Measurements from ENCODE around the gene SAMD11. TPM values are rescaled to one million over a fixed set of nuclear protein-coding genes. Genes with fewer than 3 reads are reported as not detected.
A peak's percentile ranks its signal among the peaks of the same experiment; 100 is the strongest.

SAMD11 gene
- total RNA-seq, 1 experiment from 2014 or later = 0.54 TPM

DNA sequence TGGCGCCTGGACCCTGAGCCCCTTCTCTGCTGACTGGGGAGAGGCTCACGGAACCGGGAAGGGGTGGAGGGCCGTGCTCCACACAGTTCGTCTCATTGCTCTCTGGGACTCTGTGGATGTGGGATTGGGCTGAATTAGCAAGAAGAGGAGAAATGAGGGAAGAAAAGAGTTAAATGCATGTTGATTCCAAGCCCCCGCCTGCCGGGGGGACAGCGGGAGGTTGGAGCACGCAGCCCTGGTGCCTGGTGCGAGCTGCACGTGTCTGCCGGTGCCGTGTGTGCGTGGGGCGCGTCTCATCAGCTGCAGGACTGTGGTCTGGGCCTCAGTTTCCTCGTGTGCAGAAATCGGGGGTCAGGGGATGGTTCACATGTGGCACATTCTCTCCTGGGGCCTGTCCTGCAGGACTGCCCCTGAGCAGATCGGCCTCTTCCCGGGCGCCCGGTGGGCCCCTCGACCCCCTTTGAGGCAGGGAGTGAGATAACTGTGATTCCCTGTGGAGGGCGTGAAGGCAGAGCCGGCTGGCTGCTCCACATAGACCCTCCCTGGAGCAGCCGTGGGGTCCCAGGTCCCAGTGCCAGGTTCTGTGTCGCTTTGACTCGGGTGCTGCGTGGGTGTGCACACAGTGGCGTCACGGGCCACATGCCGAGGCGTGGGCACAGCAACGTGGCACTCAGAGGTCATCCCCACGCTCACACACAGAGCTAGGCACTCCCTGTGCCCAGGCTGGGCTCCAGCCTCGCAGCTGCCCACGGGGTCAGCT is 11.4 kb downstream of the SAMD11 start:
- intact Hi-C loops (cut with micrococcal nuclease; ENCODE audit: unreplicated experiment) = no loop called here
- CTCF ChIA-PET = no interaction called here
- H3K27me3 Mint-ChIP-seq (ENCODE audit: unreplicated experiment) = peaks cover 34% of the 10 kb centered on the region
- H3K36me3 Mint-ChIP-seq (ENCODE audit: insufficient read depth, unreplicated experiment) = peaks cover 6% of the 10 kb centered on the region
- H3K4me3 Mint-ChIP-seq (ENCODE audit: low read depth, unreplicated experiment) = peak overlapping the region; percentile 32
- BruUV-seq (replicated peaks) = no TSS peak
- H3K9me3 Mint-ChIP-seq (ENCODE audit: low read depth, unreplicated experiment) = no peaks in the 10 kb centered on the region
- H3K4me1 Mint-ChIP-seq (ENCODE audit: low read depth, unreplicated experiment) = peaks cover 29% of the 10 kb centered on the region
- no peak overlapping the region for H3K27ac Mint-ChIP-seq (ENCODE audit: unreplicated experiment)
- no peak for DNase-seq
- TF ChIP-seq, protein P1, sequence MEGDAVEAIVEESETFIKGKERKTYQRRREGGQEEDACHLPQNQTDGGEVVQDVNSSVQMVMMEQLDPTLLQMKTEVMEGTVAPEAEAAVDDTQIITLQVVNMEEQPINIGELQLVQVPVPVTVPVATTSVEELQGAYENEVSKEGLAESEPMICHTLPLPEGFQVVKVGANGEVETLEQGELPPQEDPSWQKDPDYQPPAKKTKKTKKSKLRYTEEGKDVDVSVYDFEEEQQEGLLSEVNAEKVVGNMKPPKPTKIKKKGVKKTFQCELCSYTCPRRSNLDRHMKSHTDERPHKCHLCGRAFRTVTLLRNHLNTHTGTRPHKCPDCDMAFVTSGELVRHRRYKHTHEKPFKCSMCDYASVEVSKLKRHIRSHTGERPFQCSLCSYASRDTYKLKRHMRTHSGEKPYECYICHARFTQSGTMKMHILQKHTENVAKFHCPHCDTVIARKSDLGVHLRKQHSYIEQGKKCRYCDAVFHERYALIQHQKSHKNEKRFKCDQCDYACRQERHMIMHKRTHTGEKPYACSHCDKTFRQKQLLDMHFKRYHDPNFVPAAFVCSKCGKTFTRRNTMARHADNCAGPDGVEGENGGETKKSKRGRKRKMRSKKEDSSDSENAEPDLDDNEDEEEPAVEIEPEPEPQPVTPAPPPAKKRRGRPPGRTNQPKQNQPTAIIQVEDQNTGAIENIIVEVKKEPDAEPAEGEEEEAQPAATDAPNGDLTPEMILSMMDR (IDR thresholded peaks at IDR 0.05; ENCODE audit: unreplicated experiment) = no peak

DNA sequence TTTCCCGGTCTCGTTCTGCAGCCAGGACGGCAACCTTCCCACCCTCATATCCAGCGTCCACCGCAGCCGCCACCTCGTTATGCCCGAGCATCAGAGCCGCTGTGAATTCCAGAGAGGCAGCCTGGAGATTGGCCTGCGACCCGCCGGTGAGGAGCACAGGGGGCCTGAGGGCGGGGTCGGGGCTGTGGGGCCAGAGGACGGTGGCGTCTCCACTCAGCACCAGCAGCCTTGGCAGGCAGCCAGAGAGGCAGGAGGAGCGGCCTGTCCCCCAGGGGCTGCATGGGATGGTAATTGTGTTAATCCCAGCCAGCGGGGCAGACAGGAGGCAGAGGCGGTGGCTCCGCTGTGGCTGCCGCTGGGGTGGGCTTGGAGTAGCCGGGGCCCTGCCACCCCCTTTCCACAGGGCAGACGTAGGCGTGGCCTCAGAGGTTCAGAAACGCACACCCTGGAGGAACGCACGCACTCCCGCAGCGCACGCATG is 12.1 kb downstream of the SAMD11 start:
- intact Hi-C loops (cut with micrococcal nuclease; ENCODE audit: unreplicated experiment) = no loop called here
- no peaks in the 10 kb centered on the region for H3K9me3 Mint-ChIP-seq (ENCODE audit: low read depth, unreplicated experiment)
- H3K4me3 Mint-ChIP-seq (ENCODE audit: low read depth, unreplicated experiment) = no peak overlapping the region
- TF ChIP-seq, protein P1 (IDR thresholded peaks at IDR 0.05; ENCODE audit: unreplicated experiment) = no peak
- H3K27ac Mint-ChIP-seq (ENCODE audit: unreplicated experiment) = no peak overlapping the region
- H3K4me1 Mint-ChIP-seq (ENCODE audit: low read depth, unreplicated experiment) = peaks cover 29% of the 10 kb centered on the region
- BruUV-seq (replicated peaks) = no TSS peak
- no peak for DNase-seq
- CTCF ChIA-PET = no interaction called here
- H3K27me3 Mint-ChIP-seq (ENCODE audit: unreplicated experiment) = peaks cover 33% of the 10 kb centered on the region
- H3K36me3 Mint-ChIP-seq (ENCODE audit: insufficient read depth, unreplicated experiment) = peaks cover 6% of the 10 kb centered on the region

DNA sequence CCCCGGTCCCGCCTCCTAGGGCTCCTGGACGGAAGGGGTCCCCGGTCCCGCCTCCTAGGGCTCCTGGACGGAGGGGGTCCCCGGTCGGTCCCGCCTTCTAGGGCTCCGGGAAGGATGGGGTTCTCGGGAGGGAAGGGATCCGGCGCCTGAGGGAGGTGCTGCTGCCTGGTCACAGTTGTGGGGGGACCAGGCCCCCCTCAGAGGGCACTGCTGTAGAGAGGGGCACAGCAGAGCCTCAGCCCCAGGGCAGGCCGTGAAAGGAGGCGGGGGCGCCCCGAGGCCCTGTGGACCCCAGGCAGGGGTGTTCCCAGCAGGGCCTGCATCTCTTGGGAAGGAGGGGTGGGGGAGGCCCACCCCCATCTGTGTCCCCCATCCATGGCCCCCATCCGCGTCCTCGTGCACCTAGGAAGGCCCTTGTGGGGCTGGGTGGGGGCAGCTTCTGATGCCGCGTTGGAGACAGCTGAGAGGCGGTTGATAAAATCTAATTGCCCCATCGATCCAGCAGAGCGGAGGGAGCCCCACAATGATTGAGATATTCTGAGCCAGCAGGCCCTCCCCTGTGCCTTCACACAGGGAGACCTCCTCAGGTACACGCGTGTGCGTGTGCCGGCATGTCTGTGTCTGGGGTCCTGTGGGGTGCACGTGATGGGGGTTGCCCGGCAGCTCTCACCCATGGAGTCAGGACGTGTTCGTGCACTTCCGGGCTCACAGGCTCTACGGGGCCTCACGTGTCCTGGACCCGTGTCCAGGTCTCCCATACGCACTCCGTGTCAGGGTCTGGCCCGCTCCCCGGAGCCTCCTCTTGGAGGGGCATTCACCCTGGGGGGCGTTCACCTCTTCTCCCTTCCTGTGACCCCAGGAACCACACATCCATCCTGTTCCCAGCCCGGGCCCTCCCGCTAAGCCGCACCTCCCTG is 12.9 kb downstream of the SAMD11 start:
- CTCF ChIA-PET = no interaction called here
- intact Hi-C loops (cut with micrococcal nuclease; ENCODE audit: unreplicated experiment) = no loop called here

DNA sequence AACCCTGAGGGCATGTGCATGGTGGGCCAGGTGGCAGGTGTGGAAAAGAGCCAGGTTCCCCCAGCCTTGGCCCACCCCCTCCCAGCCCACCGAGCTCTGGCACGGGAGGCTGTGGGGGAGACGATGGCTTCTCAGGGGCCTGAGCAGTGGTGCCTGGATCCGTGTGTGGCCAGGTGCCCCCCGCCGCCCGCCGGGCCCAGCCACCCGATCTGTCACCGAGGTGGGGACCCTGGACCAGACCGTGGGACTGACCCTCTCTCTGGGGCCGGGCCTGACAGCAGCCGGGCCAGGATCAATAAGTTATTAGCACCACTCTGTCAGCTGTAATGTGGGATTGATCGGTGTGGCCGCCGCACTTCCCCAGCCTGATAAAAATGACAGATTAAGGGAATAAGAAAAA is 13.8 kb downstream of the SAMD11 start:
- CTCF ChIA-PET = interaction anchor here (0.6 to 1.1 kb wide), 4 partner anchors 9 to 381 kb away, joined by 3 to 13 read pairs (median 5); no protein-coding TSS in a partner anchor
- H3K27ac Mint-ChIP-seq (ENCODE audit: unreplicated experiment) = no peak overlapping the region
- no peak overlapping the region for H3K4me3 Mint-ChIP-seq (ENCODE audit: low read depth, unreplicated experiment)
- no peaks in the 10 kb centered on the region for H3K9me3 Mint-ChIP-seq (ENCODE audit: low read depth, unreplicated experiment)
- DNase-seq = no peak
- H3K27me3 Mint-ChIP-seq (ENCODE audit: unreplicated experiment) = peaks cover 27% of the 10 kb centered on the region
- peaks cover 21% of the 10 kb centered on the region for H3K4me1 Mint-ChIP-seq (ENCODE audit: low read depth, unreplicated experiment)
- no TSS peak for BruUV-seq (replicated peaks)
- TF ChIP-seq, protein P1 (IDR thresholded peaks at IDR 0.05; ENCODE audit: unreplicated experiment) = no peak
- peaks cover 6% of the 10 kb centered on the region for H3K36me3 Mint-ChIP-seq (ENCODE audit: insufficient read depth, unreplicated experiment)
- intact Hi-C loops (cut with micrococcal nuclease; ENCODE audit: unreplicated experiment) = no loop called here

More for the DNA sequence above, 12.9 kb downstream of the SAMD11 start:
- Mint-ChIP-seq H3K4me3 (ENCODE audit: low read depth, unreplicated experiment) (no peak overlapping the region), H3K27me3 (ENCODE audit: unreplicated experiment) (peaks cover 33% of the 10 kb centered on the region), H3K4me1 (ENCODE audit: low read depth, unreplicated experiment) (peaks cover 24% of the 10 kb centered on the region), H3K27ac (ENCODE audit: unreplicated experiment) (no peak overlapping the region), H3K9me3 (ENCODE audit: low read depth, unreplicated experiment) (no peaks in the 10 kb centered on the region), H3K36me3 (ENCODE audit: insufficient read depth, unreplicated experiment) (peaks cover 6% of the 10 kb centered on the region)
- BruUV-seq (replicated peaks) = no TSS peak
- DNase-seq = no peak
- TF ChIP-seq, protein P1 (IDR thresholded peaks at IDR 0.05; ENCODE audit: unreplicated experiment) = no peak
